Neutrophil (primary cell): Measurements from ENCODE around the gene MPZL1.
"Not testable (repeated sequence)": the region's sequence is repeated elsewhere in the genome, so short reads cannot be mapped to it uniquely, and the experiment has no call there.

Experiments
- H3K27ac ChIP-seq: fragments of 200-600 bp; sonication (generic); 2 replicates; pipeline ENCODE4 v1.5.1; 2016; ENCODE audit warnings: mild to moderate bottlenecking, moderate library complexity
- H3K27me3 ChIP-seq: fragments of 200-600 bp; sonication (generic); 2 replicates; pipeline ENCODE4 v1.6.0; 2016; ENCODE audit warnings: mild to moderate bottlenecking
- H3K36me3 ChIP-seq: fragments of 200-600 bp; sonication (generic); 2 replicates; pipeline ENCODE4 v1.5.1; 2017
- H3K4me1 ChIP-seq, 2 experiments: fragments of 200-600 bp in 1 of 2; sonication (generic) in 1 of 2; 1 replicate in 1 of 2; 2 replicates in 1 of 2; pipeline versions ENCODE4 v1.5.1 to v1.6.1; 2013 to 2016; ENCODE audit warnings: low read depth in 1 of 2, low read length in 1 of 2, mild to moderate bottlenecking in 1 of 2, moderate library complexity in 1 of 2; ENCODE audit not compliant: control insufficient read depth in 1 of 2, insufficient read depth in 1 of 2
- H3K4me3 ChIP-seq, 2 experiments: fragments of 200-600 bp in 1 of 2; sonication (generic) in 1 of 2; 1 replicate in 1 of 2; 2 replicates in 1 of 2; pipeline ENCODE4 v1.5.1; 2013 to 2016; ENCODE audit warnings: low read depth in 1 of 2, low read length in 1 of 2, mild to moderate bottlenecking in 1 of 2, moderate library complexity in 1 of 2
- H3K9me3 ChIP-seq: fragments of 200-600 bp; sonication (generic); 2 replicates; pipeline ENCODE4 v1.5.1; 2016
- TF ChIP-seq, protein P1 (sequence below): fragments of 200-600 bp; sonication (generic); IDR thresholded peaks from 2 replicates; pipeline ENCODE4 v1.5.1; 2016; ENCODE audit warnings: antibody characterized with exemption

MPZL1 gene

GRCh38 chr1:167825419-167826079 is 103.8 kb downstream of the MPZL1 start:
- Histone ChIP-seq H3K27ac (no peak overlapping the region), H3K9me3 (no peaks in the 10 kb centered on the region), H3K4me1 (no peaks in the 10 kb centered on the region), H3K27me3 (peaks cover 7% of the 10 kb centered on the region), H3K4me3 (no peak overlapping the region), H3K36me3 (no peaks in the 10 kb centered on the region)
- TF ChIP-seq, protein P1, sequence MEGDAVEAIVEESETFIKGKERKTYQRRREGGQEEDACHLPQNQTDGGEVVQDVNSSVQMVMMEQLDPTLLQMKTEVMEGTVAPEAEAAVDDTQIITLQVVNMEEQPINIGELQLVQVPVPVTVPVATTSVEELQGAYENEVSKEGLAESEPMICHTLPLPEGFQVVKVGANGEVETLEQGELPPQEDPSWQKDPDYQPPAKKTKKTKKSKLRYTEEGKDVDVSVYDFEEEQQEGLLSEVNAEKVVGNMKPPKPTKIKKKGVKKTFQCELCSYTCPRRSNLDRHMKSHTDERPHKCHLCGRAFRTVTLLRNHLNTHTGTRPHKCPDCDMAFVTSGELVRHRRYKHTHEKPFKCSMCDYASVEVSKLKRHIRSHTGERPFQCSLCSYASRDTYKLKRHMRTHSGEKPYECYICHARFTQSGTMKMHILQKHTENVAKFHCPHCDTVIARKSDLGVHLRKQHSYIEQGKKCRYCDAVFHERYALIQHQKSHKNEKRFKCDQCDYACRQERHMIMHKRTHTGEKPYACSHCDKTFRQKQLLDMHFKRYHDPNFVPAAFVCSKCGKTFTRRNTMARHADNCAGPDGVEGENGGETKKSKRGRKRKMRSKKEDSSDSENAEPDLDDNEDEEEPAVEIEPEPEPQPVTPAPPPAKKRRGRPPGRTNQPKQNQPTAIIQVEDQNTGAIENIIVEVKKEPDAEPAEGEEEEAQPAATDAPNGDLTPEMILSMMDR = no peak

DNA sequence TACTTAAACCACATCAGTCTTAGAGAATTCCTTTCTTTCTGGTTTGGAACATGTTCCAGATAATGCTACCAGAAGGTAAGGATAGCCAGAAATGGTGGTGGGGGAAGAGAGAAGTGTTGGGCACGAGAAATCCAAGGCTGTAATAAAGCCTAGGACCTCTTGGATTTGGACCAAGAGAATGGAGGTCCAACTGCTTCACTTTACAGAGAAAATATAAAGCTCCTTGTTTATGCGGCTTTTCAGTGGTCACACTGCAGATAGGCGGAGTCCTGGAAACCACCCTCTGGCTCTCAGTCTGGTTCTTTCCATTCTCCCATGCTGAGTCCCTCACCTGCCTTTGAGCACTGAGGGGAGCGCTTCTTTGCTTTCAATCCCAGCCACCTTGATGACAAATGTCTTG is 104.3 kb downstream of the MPZL1 start:
- Histone ChIP-seq H3K4me1 (no peaks in the 10 kb centered on the region), H3K9me3 (no peaks in the 10 kb centered on the region), H3K4me3 (no peak overlapping the region), H3K36me3 (no peaks in the 10 kb centered on the region), H3K27ac (no peak overlapping the region), H3K27me3 (peaks cover 4% of the 10 kb centered on the region)
- TF ChIP-seq, protein P1 = no peak

- TF ChIP-seq, protein P1 = no peak
- H3K27me3 ChIP-seq = no peaks in the 10 kb centered on the region
- H3K27ac ChIP-seq = no peak overlapping the region
- H3K4me3 ChIP-seq = no peak overlapping the region
- no peaks in the 10 kb centered on the region for H3K4me1 ChIP-seq
- no peaks in the 10 kb centered on the region for H3K9me3 ChIP-seq
- no peaks in the 10 kb centered on the region for H3K36me3 ChIP-seq
Measured at GRCh38 chr1:167829868-167830267, 108.1 kb downstream of the MPZL1 start.

- H3K27me3 ChIP-seq = not testable (repeated sequence)
Measured at GRCh38 chr1:167830668-167831067, 108.9 kb downstream of the MPZL1 start.

GRCh38 chr1:167832693-167833092 is 110.9 kb downstream of the MPZL1 start:
- H3K4me1 ChIP-seq = no peaks in the 10 kb centered on the region
- no peak overlapping the region for H3K27ac ChIP-seq
- TF ChIP-seq, protein P1 = no peak
- H3K36me3 ChIP-seq = no peaks in the 10 kb centered on the region
- H3K27me3 ChIP-seq = no peaks in the 10 kb centered on the region
- no peaks in the 10 kb centered on the region for H3K9me3 ChIP-seq
- no peak overlapping the region for H3K4me3 ChIP-seq

More at GRCh38 chr1:167830668-167831067, 108.9 kb downstream of the MPZL1 start:
- H3K27ac ChIP-seq, H3K36me3 ChIP-seq, H3K4me3 ChIP-seq, H3K9me3 ChIP-seq, H3K4me1 ChIP-seq: not testable (repeated sequence)

DNA sequence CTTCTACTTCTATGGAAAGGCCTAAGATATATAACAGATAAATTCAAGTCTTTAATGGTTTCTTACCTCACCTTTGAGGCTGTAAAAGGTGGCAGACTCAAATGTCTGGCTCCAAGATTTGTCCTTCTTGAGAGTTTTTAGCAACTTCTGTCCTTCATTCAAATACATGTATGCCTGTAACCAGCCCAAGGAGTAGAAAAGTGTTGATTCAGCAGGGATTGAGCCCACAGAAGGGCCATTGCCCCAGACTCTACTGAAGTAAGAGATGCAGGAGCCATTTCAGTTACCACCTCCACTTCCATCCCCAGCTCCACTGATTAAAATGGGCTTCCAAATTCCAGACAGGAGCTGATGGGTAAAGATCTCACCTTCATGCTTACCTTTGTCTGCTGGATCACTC is 112.1 kb downstream of the MPZL1 start:
- no peaks in the 10 kb centered on the region for H3K9me3 ChIP-seq
- TF ChIP-seq, protein P1 = no peak
- H3K27ac ChIP-seq = no peak overlapping the region
- H3K36me3 ChIP-seq = no peaks in the 10 kb centered on the region
- no peak overlapping the region for H3K4me3 ChIP-seq
- H3K4me1 ChIP-seq = no peaks in the 10 kb centered on the region
- H3K27me3 ChIP-seq = no peaks in the 10 kb centered on the region
